OCI-LY3 (cell line): ENCODE results near the gene MAST2.

Source experiments
- CTCF ChIP-seq: fragments of 200-600, 300-600 bp; sonication (generic); IDR thresholded peaks from 2 replicates; pipeline ENCODE4 v1.5.1; 2014; ENCODE audit warnings: antibody characterized with exemption, low read length, low read depth
- EZH2phosphoT487 ChIP-seq: fragments of 200-600 bp; shearing (Covaris generic); IDR thresholded peaks from 2 replicates; pipeline ENCODE4 v1.6.1; 2018; ENCODE audit warnings: antibody characterized with exemption, mixed run types, low read depth

DNA sequence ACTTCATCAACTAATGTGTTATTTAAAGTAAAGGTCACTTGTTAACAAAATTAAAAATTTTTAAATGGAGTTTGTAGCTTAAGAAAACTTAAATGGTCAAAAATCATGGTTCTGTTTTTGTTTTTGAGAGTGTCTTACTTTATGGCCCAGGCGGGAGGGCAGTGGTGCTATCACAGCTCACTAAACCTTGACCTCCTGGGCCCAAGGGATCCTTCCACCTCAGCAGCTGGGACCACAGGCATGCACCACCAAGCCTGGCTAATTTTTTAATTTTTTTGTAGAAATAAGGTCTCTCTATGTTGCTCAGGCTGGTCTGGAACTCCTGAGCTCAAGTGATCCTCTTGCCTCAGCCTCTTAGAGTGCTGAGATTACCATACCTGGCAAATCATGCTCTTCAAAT is 111.4 kb downstream of the MAST2 start:
- no peak for TF ChIP-seq EZH2phosphoT487
- TF ChIP-seq CTCF = no peak
